BJ (cell line): Measurements from ENCODE around the gene DNHD1. TPM values are rescaled to one million over a fixed set of nuclear protein-coding genes. Genes with fewer than 3 reads are reported as not detected.

Experiments used
- CTCF ChIA-PET: fragments of 350-600 bp; formaldehyde crosslinking; extraction: SDS; loops from one replicate; lab custom pipeline; 2021; ENCODE audit warnings: antibody characterized with exemption, inconsistent platforms; lab: Yijun Ruan, JAX
- POLR2A ChIA-PET: fragments of 300-600 bp; sonication (Branson Sonifier 250); formaldehyde crosslinking; extraction: SDS; loops from one replicate; lab custom pipeline; 2021; ENCODE audit warnings: antibody characterized with exemption; lab: Charles Lee
- DNase-seq: peaks from one replicate; pipeline ENCODE4 v3.0.0-alpha.2; 2011; ENCODE audit warnings: low read depth
- H3K27me3 ChIP-seq: 2 replicates; pipeline ENCODE4 v1.6.0; 2011; ENCODE audit warnings: low read length; ENCODE audit not compliant: control insufficient read depth, insufficient read depth
- H3K36me3 ChIP-seq: 2 replicates; pipeline ENCODE4 v1.5.1; 2011; ENCODE audit warnings: low read length; ENCODE audit not compliant: control insufficient read depth, insufficient read depth
- H3K4me3 ChIP-seq: 2 replicates; pipeline ENCODE4 v1.5.1; 2011; ENCODE audit warnings: low read depth, mild to moderate bottlenecking, control low read depth, low read length
- CTCF ChIP-seq: IDR thresholded peaks from 2 replicates; pipeline ENCODE4 v1.5.1; 2011; ENCODE audit warnings: low read depth, mild to moderate bottlenecking, control low read depth, inconsistent platforms, low read length, moderate library complexity; ENCODE audit not compliant: insufficient read depth
- polyA plus RNA-seq: library from polyadenylated mRNA; depleted of rRNA; stranded (reverse); fragments of >200 nt; gene quantifications from 2 replicates; pipeline ENCODE4 v1.2.3, GENCODE V29; 2011

DNHD1 gene
- polyA plus RNA-seq, 1 experiment: 3.1 TPM

GRCh38 chr11:6576471-6577373 is 79.6 kb downstream of the DNHD1 start:
- ChIA-PET POLR2A (no interaction called here), CTCF (interaction anchor here (1.2 to 1.9 kb wide), 2 partner anchors 13 to 46 kb away, joined by 3 to 6 read pairs; no protein-coding TSS in a partner anchor)
- Histone ChIP-seq H3K4me3 (no peak overlapping the region), H3K36me3 (peaks cover 2% of the 10 kb centered on the region; the same call in 1 of the 2 replicates), H3K27me3 (no peaks in the 10 kb centered on the region)
- TF ChIP-seq CTCF: 0 out of 2 replicates have a peak, but pooled peaks have one; percentile 26
- peak; percentile 89 for DNase-seq

GRCh38 chr11:6578134-6578533 is 81.1 kb downstream of the DNHD1 start:
- no peak for DNase-seq
- ChIA-PET POLR2A (no interaction called here), CTCF (interaction anchor here (1.9 kb wide), 1 partner anchor 47 kb away, joined by 6 read pairs; no protein-coding TSS in a partner anchor)
- H3K27me3 ChIP-seq: no peaks in the 10 kb centered on the region
- no peak for TF ChIP-seq CTCF
- H3K36me3 ChIP-seq: peaks cover 2% of the 10 kb centered on the region; the same call in 1 of the 2 replicates
- no peak overlapping the region for H3K4me3 ChIP-seq

- ChIA-PET POLR2A (no interaction called here), CTCF (interaction anchor here (0.9 to 1.9 kb wide), 3 partner anchors 12 to 136 kb away, joined by 3 to 4 read pairs (median 3); no protein-coding TSS in a partner anchor)
- TF ChIP-seq CTCF: no peak
- DNase-seq: no peak
- Histone ChIP-seq H3K27me3 (no peaks in the 10 kb centered on the region), H3K4me3 (no peak overlapping the region), H3K36me3 (peaks cover 2% of the 10 kb centered on the region; the same call in 1 of the 2 replicates)
Measured at GRCh38 chr11:6579681-6580080, 82.6 kb downstream of the DNHD1 start.

GRCh38 chr11:6583584-6583983 is 86.5 kb downstream of the DNHD1 start:
- ChIA-PET CTCF (no interaction called here), POLR2A (no interaction called here)

More at GRCh38 chr11:6583584-6583983, 86.5 kb downstream of the DNHD1 start:
- no peaks in the 10 kb centered on the region for H3K27me3 ChIP-seq
- H3K36me3 ChIP-seq: peaks cover 2% of the 10 kb centered on the region; the same call in 1 of the 2 replicates
- no peak for TF ChIP-seq CTCF
- H3K4me3 ChIP-seq: no peak overlapping the region
- DNase-seq: no peak
